GM12874 (cell line): ENCODE measurements around the gene ASPA.

Experiments
- TF ChIP-seq, protein P1 (sequence below): IDR thresholded peaks from 2 replicates; pipeline ENCODE4 v1.5.1; 2011; ENCODE audit warnings: low read depth, mild to moderate bottlenecking, control low read depth, low read length, moderate library complexity; ENCODE audit not compliant: insufficient read depth

Gene ASPA

DNA sequence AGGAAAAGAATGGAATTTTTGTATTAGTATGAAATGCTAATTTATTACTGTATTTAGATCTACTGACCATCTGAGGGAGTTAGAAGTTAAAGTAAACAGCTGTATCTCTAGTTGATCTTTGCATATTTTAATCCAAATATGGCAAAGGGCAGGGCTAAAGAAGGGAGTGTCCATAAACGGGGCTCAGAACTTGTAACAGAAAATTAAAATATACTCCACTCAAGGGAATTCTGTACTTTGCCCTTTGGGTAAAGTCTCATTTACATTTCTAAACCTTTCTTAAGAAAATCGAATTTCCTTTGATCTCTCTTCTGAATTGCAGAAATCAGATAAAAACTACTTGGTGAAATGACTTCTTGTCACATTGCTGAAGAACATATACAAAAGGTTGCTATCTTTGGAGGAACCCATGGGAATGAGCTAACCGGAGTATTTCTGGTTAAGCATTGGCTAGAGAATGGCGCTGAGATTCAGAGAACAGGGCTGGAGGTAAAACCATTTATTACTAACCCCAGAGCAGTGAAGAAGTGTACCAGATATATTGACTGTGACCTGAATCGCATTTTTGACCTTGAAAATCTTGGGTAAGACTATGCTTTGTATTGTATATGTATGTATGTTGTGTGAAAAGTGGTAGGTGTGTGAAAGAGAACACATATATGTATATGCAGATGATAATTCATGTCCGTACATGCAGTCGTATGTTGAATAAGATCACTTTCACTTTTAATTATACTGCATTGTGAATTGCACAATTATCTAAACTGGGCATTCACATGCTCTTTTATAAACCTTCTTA, at the start of gene ASPA:
ASPA (plus strand) TSS at position 186 of the 799 bp plus-strand sequence; CDS start at position 349, 163 bp downstream.
- TF ChIP-seq, protein P1, sequence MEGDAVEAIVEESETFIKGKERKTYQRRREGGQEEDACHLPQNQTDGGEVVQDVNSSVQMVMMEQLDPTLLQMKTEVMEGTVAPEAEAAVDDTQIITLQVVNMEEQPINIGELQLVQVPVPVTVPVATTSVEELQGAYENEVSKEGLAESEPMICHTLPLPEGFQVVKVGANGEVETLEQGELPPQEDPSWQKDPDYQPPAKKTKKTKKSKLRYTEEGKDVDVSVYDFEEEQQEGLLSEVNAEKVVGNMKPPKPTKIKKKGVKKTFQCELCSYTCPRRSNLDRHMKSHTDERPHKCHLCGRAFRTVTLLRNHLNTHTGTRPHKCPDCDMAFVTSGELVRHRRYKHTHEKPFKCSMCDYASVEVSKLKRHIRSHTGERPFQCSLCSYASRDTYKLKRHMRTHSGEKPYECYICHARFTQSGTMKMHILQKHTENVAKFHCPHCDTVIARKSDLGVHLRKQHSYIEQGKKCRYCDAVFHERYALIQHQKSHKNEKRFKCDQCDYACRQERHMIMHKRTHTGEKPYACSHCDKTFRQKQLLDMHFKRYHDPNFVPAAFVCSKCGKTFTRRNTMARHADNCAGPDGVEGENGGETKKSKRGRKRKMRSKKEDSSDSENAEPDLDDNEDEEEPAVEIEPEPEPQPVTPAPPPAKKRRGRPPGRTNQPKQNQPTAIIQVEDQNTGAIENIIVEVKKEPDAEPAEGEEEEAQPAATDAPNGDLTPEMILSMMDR: no peak

DNA sequence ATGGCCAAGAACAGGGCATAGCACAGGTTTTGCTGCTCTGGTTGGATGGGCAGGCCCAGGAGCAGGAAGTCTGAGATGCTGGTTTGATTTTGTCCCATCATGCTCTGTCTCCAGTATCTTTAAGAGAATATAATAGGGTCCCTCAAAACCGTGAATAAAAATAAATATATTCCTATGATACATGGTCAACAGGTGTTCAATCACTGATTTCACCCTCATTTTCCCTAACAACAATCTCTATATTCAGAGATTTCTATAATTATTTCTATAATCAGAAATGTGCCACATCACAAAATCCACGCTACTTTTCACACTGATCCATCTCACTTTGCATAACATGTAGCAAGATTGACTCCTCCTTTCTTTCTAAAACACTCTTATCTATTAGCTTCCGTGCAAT, 42.1 kb upstream of the ASPA start, which contains the start of gene OR1E2:
OR1E2 (minus strand) TSS at position 101 of the 400 bp plus-strand sequence; CDS start at position 101, 0 bp downstream.
- TF ChIP-seq, protein P1: no peak

DNA sequence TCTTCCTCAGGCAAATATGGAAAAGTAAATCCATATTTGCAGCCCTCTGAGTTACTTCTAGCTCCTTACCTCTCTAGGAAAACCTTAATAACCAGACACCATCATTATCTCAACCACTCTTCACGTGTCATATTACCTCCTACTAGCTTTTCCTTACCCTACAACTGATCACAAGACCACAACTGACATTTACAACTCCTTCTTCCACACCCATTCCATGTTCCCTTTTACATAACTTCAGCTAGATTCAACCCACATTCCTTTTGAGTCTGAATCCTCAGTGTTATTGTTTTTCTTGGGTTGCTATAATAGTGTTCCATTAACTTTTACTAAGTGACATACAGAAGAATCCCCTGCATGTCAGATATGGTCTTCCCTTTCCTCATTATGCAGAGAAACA, 37.4 kb upstream of the ASPA start:
- TF ChIP-seq, protein P1: no peak

DNA sequence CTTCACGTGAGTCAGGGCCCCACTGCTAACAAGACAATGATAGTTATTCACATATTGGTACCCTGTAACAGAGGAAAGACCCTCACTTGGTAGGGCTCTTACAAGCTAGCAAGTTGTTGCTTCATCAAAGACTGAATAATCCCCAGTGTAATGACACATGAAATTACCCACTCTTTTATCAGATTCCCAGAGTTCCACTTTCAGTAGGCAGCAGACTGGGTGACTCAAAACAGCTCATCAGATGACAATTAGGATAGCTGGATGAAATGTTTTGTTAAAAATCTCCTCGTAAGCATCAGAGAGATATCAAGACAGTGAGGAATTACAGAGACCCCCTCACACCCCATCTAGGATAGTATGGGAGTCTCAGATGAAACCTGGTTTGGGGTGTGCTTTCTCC, 35.3 kb upstream of the ASPA start:
- TF ChIP-seq, protein P1: no peak

DNA sequence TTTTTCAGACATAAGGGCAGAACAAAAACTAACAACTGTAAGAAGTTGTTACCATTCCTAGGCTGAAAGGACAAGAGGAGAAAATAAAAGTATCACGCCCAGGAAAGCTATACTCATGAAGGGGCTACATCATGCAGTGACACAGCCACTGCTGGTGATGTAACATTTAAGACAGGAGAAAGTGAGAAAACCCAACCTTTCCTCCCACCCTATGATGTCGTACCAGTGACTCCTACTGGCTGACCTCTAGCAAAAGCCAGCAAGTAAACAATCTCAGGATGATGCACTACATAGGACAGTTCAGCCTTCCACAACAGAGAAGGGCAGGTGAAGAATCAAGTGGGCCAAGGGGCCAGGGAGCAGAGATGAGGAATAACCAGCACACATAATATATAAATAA, 28.2 kb upstream of the ASPA start:
- TF ChIP-seq, protein P1: peak; percentile 26; the same call in 1 of the 2 replicates

DNA sequence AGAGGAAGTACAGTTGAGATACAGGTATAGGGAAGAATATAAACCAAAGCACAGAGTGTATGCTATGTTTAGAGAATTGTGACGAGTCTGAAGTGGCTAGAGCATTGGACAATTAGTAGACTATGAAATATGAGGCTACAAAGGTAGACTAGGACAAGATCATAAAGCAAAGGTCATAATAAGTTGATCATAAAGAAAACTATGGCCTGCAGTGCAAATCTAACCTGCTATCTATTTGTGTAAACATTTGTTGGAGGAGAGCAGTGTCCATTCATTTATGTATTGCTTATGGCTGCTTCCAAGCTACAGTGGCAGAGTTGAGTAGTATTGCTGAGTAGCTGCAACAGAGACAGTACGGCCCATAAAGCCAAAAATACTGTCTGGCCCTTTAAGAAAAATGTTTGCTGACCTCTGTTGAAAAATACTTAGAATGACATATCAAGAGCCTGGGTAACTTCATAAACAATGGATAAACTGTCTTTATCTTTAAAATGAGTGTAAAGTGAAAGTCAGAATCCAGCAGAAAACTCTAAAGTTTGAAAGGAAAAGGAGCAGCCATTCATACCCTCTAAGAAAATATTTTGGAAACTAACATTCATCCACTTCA, 27.6 kb upstream of the ASPA start:
- TF ChIP-seq, protein P1: no peak

DNA sequence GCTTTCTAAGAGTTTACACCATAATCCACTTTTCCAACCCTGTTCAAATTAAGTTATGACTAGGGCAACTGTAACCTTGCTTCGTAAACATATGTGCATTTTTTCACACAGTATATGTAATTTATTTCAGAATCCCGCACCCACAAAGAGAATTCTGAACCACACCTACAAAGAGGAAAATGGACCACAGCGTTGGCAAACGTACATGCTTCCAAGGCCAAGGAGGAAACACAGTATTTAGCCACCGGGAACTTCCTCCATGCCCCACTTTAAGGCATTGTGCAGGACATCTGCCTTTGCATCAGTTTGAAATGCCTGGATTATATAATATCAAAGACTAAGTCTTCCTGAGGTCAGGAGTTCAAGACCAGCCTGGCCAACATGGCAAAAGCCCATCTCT, 6.3 kb upstream of the ASPA start:
- TF ChIP-seq, protein P1: no peak
